K562 (cell line): ENCODE results near the gene SCYL3. TPM values are rescaled to one million over a fixed set of nuclear protein-coding genes. Genes with fewer than 3 reads are reported as not detected.

Source experiments
- ATAC-seq: fragments of 200-7000 bp; cut with Tn5 transposase; 3 replicates; pipeline ENCODE4 v1.9.1; 2020; ENCODE audit warnings: moderate library complexity
- BruUV-seq: library from RNA; stranded (reverse); fragments of 400-500 nt; replicated peaks from 2 replicates; lab custom pipeline; 2021; lab: Mats Ljungman, UMichigan
- CTCF ChIA-PET: fragments of 300-600 bp; formaldehyde crosslinking; extraction: SDS; loops from one replicate; lab custom pipeline; 2021; ENCODE audit warnings: low intra/inter-chr PET ratio; lab: Yijun Ruan, JAX
- POLR2A ChIA-PET: fragments of 300-600, 350-650 bp; sonication (Branson Sonifier 250); formaldehyde crosslinking; extraction: SDS; loops from one replicate; lab custom pipeline; 2021; ENCODE audit warnings: antibody characterized with exemption, inconsistent platforms; lab: Yijun Ruan, JAX
- DNase-seq, 4 experiments: peaks; one replicate each; pipeline versions ENCODE4 v3.0.0 to v3.0.0-alpha.2; 2011 to 2018; ENCODE audit warnings: low spot score in 3 of 4, mixed read lengths in 3 of 4; ENCODE audit errors: extremely low read depth in 1 of 4
- FAIRE-seq: peaks from 2 replicates; lab custom pipeline; 2011; peaks lifted over from hg19 to GRCh38; lab: Jason Lieb, UNC
- H2AFZ ChIP-seq: 2 replicates; pipeline ENCODE4 v1.6.0; 2011; ENCODE audit warnings: low read depth, low read length, control low read depth, inconsistent platforms
- H3K27ac ChIP-seq: fragments of 200-600 bp; 3 replicates; pipeline ENCODE4 v1.8.0; 2011; ENCODE audit warnings: low read depth, mild to moderate bottlenecking, control low read depth, inconsistent platforms, low read length, moderate library complexity, mixed read lengths; ENCODE audit errors: extremely low read depth
- H3K27me3 ChIP-seq, 2 experiments: fragments of 300-600 bp in 1 of 2; 2 replicates in 1 of 2; 3 replicates in 1 of 2; pipeline versions ENCODE4 v1.6.0 to v1.8.0; 2011; ENCODE audit warnings: inconsistent platforms in 2 of 2, low read length in 2 of 2, mild to moderate bottlenecking in 1 of 2, mixed read lengths in 1 of 2, moderate library complexity in 1 of 2; ENCODE audit not compliant: control insufficient read depth in 2 of 2, insufficient read depth in 2 of 2
- H3K36me3 ChIP-seq: fragments of 300-600 bp; 3 replicates; pipeline ENCODE4 v1.8.0; 2011; ENCODE audit warnings: mild to moderate bottlenecking, low read length, inconsistent platforms; ENCODE audit not compliant: control insufficient read depth, insufficient read depth
- H3K4me1 ChIP-seq, 2 experiments: fragments of 200-600 bp in 1 of 2; replicated peaks in 1 of 2; 2 replicates in 1 of 2; 3 replicates in 1 of 2; pipeline versions ENCODE4 v1.5.1 to v1.8.0; 2011; ENCODE audit warnings: inconsistent platforms in 2 of 2, low read length in 2 of 2, mild to moderate bottlenecking in 1 of 2, mixed read lengths in 1 of 2, moderate library complexity in 1 of 2; ENCODE audit not compliant: control insufficient read depth in 2 of 2, insufficient read depth in 2 of 2
- H3K4me2 ChIP-seq: 2 replicates; pipeline ENCODE4 v1.6.1; 2011; ENCODE audit warnings: low read length, control low read depth, inconsistent platforms, mixed read lengths; ENCODE audit not compliant: insufficient read depth
- H3K4me3 ChIP-seq: fragments of 200-600 bp; sonication (generic), shearing (Covaris generic); 2 replicates; pipeline ENCODE4 v1.5.1; 2016; ENCODE audit warnings: control low read depth, inconsistent platforms
- H3K79me2 ChIP-seq: fragments of 200-600 bp; 3 replicates; pipeline ENCODE4 v1.8.0; 2011; ENCODE audit warnings: low read length, inconsistent platforms; ENCODE audit not compliant: control insufficient read depth, insufficient read depth
- H3K9ac ChIP-seq, 2 experiments: 2 replicates each; pipeline versions ENCODE4 v1.6.0 to v1.6.1; 2011; ENCODE audit warnings: low read depth in 2 of 2, low read length in 2 of 2, control low read depth in 1 of 2, inconsistent platforms in 1 of 2, mild to moderate bottlenecking in 1 of 2, mixed read lengths in 1 of 2; ENCODE audit not compliant: insufficient read depth in 1 of 2
- H3K9me1 ChIP-seq: one replicate; pipeline ENCODE4 v1.6.0; 2011; ENCODE audit warnings: inconsistent platforms, mild to moderate bottlenecking, low read length, moderate library complexity; ENCODE audit not compliant: control insufficient read depth, insufficient read depth
- H3K9me3 ChIP-seq: replicated peaks from 2 replicates; pipeline ENCODE4 v1.5.1; 2011; ENCODE audit warnings: low read depth, low read length, inconsistent platforms; ENCODE audit not compliant: control insufficient read depth, insufficient read depth
- H4K20me1 ChIP-seq: replicated peaks from 2 replicates; pipeline ENCODE4 v1.6.1; 2011; ENCODE audit warnings: low read length, inconsistent platforms, mixed read lengths; ENCODE audit not compliant: control insufficient read depth, insufficient read depth
- COPS2 ChIP-seq: fragments of 450-650 bp; conservative IDR thresholded peaks from 2 replicates; pipeline ENCODE4 v1.6.1; 2016; ENCODE audit warnings: mild to moderate bottlenecking, moderate library complexity
- EGR1 ChIP-seq: fragments of 450-650 bp; conservative IDR thresholded peaks from 2 replicates; pipeline ENCODE4 v1.6.1; 2017; ENCODE audit warnings: mild to moderate bottlenecking
- GABPB1 ChIP-seq: sonication (generic); formaldehyde crosslinking; IDR thresholded peaks from 2 replicates; pipeline ENCODE4 v1.8.0; 2022; ENCODE audit warnings: mild to moderate bottlenecking, missing genetic modification reagents
- HEY1 ChIP-seq: fragments of 250-450 bp; sonication (Bioruptor Pico); IDR thresholded peaks from 2 replicates; pipeline ENCODE4 v1.5.0; 2020; ENCODE audit warnings: mild to moderate bottlenecking, moderate library complexity, borderline replicate concordance
- MCM7 ChIP-seq, 2 experiments: fragments of 450-650 bp; IDR thresholded peaks; 2 replicates each; pipeline ENCODE4 v1.6.1; 2016 to 2018
- NCOA4 ChIP-seq: fragments of 450-650 bp; IDR thresholded peaks from 2 replicates; pipeline ENCODE4 v1.6.1; 2018; ENCODE audit warnings: mild to moderate bottlenecking; ENCODE audit not compliant: partially characterized antibody
- NCOA6 ChIP-seq: fragments of 450-650 bp; IDR thresholded peaks from 2 replicates; pipeline ENCODE4 v1.6.1; 2017; ENCODE audit warnings: mild to moderate bottlenecking
- NFXL1 ChIP-seq: fragments of 450-650 bp; formaldehyde crosslinking; IDR thresholded peaks from 2 replicates; pipeline ENCODE4 v1.4.0; 2021; ENCODE audit warnings: mild to moderate bottlenecking
- POLR2AphosphoS2 ChIP-seq: IDR thresholded peaks from 2 replicates; pipeline ENCODE4 v1.6.1; 2012; ENCODE audit warnings: low read length, improper control_type of control experiment
- RB1 ChIP-seq: fragments of 450-650 bp; IDR thresholded peaks from 2 replicates; pipeline ENCODE4 v1.6.1; 2017; ENCODE audit warnings: low read depth, mild to moderate bottlenecking
- RBM22 ChIP-seq: fragments of 200-400 bp; formaldehyde crosslinking; IDR thresholded peaks from 2 replicates; pipeline ENCODE4 v1.6.1; 2018; ENCODE audit warnings: low read length, low read depth; ENCODE audit not compliant: poor library complexity, severe bottlenecking
- SP2 ChIP-seq: IDR thresholded peaks from 2 replicates; pipeline ENCODE4 v1.6.1; 2011; ENCODE audit warnings: mild to moderate bottlenecking, low read depth, low read length, moderate library complexity; ENCODE audit not compliant: poor library complexity, severe bottlenecking; ENCODE audit errors: extremely low read depth
- TCF3 ChIP-seq: sonication (generic); formaldehyde crosslinking; IDR thresholded peaks from 2 replicates; pipeline ENCODE4 v1.4.0; 2020; ENCODE audit warnings: mild to moderate bottlenecking, missing genetic modification reagents
- TEAD2 ChIP-seq: fragments of 450-650 bp; IDR thresholded peaks from 2 replicates; pipeline ENCODE4 v1.6.1; 2016; ENCODE audit warnings: missing genetic modification characterization, control low read depth, missing compliant biosample characterization
- ZFP36 ChIP-seq: fragments of 150-350 bp; IDR thresholded peaks from 2 replicates; pipeline ENCODE4 v1.6.1; 2018; ENCODE audit warnings: low read length, low read depth; ENCODE audit not compliant: partially characterized antibody
- WGBS: fragments of 100-300 bp; shearing (Covaris generic); methylation state at CpG from one replicate; pipeline ENCODE4 v1.1.6; 2016; ENCODE audit warnings: low coverage, mixed read lengths; ENCODE audit not compliant: insufficient coverage; ENCODE audit errors: missing lambda C conversion rate; 5-methylcytosine and 5-hydroxymethylcytosine counted together
- in situ Hi-C: fragments of 300-500 bp; cut with MboI; formaldehyde crosslinking; loops from 4 replicates; pipeline ENCODE4 v1.15.0; 2018; ENCODE audit warnings: inconsistent platforms, mixed read lengths
- intact Hi-C: fragments of 100-400 bp; cut with micrococcal nuclease; formaldehyde crosslinking; loops from 2 replicates; pipeline ENCODE4 v1.14.2; 2022
- polyA plus RNA-seq, 8 experiments: library from polyadenylated mRNA; depleted of rRNA in 4 of 8; stranded (reverse) in 5 of 8; unstranded in 3 of 8; fragments of >200 nt; fragmentation: Nextera tagmentation in 2 of 8; fragmentation: Illumina TruSeq in 1 of 8; extraction: Ambion mirVana in 2 of 8; extraction: Trizol in 1 of 8; gene quantifications; 2 replicates each; pipeline versions ENCODE4 v1.2.1 to v1.2.3, GENCODE V29; 2011 to 2014; ENCODE audit warnings: inconsistent platforms in 1 of 8, missing spikeins in 1 of 8
- total RNA-seq, 7 experiments: library from RNA; depleted of rRNA in 6 of 7; stranded (reverse); fragments of >200 nt in 6 of 7; fragmentation: Illumina TruSeq in 2 of 7; extraction: Trizol in 2 of 7; gene quantifications; 2 replicates each; pipeline versions ENCODE4 v1.2.1 to v1.2.3, GENCODE V29; 2011 to 2021; ENCODE audit warnings: low replicate concordance in 1 of 7
- TF ChIP-seq, protein P1 (sequence below): IDR thresholded peaks from 2 replicates; pipeline ENCODE4 v1.6.1; 2012; ENCODE audit warnings: low read depth, low read length, improper control_type of control experiment, borderline replicate concordance

The SCYL3 gene
- total and polyA plus RNA-seq, 9 of the 15 experiments (the other 6 are each of a cell fraction or from before 2014, with no cell fraction given) = 3.6 to 11.4 (median 7.1) TPM

DNA sequence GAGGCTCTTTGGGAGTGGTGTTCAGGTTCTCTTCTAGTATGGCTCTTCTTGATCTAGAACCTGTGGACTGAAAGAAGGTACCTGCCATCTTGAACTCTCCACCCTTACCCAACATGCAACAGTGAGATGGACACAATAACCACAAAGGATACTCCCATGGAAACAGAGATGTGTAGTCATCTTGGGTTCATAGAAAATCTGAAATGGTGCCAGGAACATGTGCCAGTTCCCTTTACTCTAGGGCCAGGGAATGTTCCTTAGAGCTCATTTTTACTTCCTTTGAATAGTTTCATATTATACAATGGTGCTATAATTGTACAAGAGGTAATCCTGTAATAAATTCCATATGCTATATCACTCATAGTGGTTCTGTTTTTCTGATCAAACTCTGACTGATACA is 13.2 kb upstream of the SCYL3 start:
- ATAC-seq (no peak), DNase-seq (no peak), FAIRE-seq (no peak)
- no peaks in the 10 kb centered on the region for H4K20me1 ChIP-seq
- H3K27me3 ChIP-seq = peaks cover 0 to 5% of the 10 kb centered on the region in 2 experiments; a peak in 2 of 5 replicates
- CTCF ChIA-PET = no interaction called here
- in situ Hi-C loops (no loop called here), intact Hi-C loops (no loop called here)
- no peak overlapping the region for H3K27ac ChIP-seq
- POLR2A ChIA-PET = interaction anchor here (1.1 to 3.6 kb wide), 2 partner anchors 13 to 15 kb away, joined by 3 to 12 read pairs; partner anchors contain the start of gene SCYL3
- BruUV-seq = no TSS peak
- H3K9me3 ChIP-seq = no peaks in the 10 kb centered on the region
- H2AFZ ChIP-seq = no peak overlapping the region
- no peak overlapping the region for H3K4me3 ChIP-seq
- H3K4me2 ChIP-seq = no peak overlapping the region
- H3K4me1 ChIP-seq = peaks cover 0 to 3% of the 10 kb centered on the region in 2 experiments; a peak in 1 of 5 replicates
- H3K9ac ChIP-seq = no peak overlapping the region
- H3K9me1 ChIP-seq = no peaks in the 10 kb centered on the region
- no peaks in the 10 kb centered on the region for H3K79me2 ChIP-seq
- no peaks in the 10 kb centered on the region for H3K36me3 ChIP-seq
- TF ChIP-seq NCOA6 (no peak), COPS2 (no peak), NCOA4 (no peak)

DNA sequence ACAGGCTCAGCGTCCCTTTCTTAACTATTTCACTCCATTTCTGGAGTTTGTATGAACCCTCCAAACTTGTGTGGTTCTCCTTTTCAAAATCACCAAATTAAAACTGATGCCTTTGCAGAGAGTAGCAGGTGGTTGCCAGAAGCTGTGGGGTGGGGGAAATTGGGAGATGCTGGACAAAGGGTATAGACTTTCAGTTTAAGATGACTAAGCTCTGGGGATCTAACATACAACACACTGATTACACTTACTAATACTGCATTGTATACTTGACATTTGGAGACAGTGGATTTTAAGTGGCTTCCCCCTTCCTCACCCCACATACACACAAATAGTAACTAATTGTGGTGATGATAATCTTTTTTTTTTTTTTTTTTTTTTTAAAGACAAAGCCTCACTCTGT is 11.1 kb upstream of the SCYL3 start:
- DNase-seq (no peak), ATAC-seq (no peak), FAIRE-seq (no peak)
- no peaks in the 10 kb centered on the region for H4K20me1 ChIP-seq
- no peak overlapping the region for H3K9ac ChIP-seq
- H3K27ac ChIP-seq = no peak overlapping the region
- H3K9me3 ChIP-seq = no peaks in the 10 kb centered on the region
- H3K4me2 ChIP-seq = no peak overlapping the region
- H3K4me1 ChIP-seq = peaks cover 0 to 3% of the 10 kb centered on the region in 2 experiments; a peak in 1 of 5 replicates
- H3K79me2 ChIP-seq = no peaks in the 10 kb centered on the region
- no peaks in the 10 kb centered on the region for H3K9me1 ChIP-seq
- H2AFZ ChIP-seq = no peak overlapping the region
- CTCF ChIA-PET = no interaction called here
- H3K36me3 ChIP-seq = no peaks in the 10 kb centered on the region
- POLR2A ChIA-PET = no interaction called here
- intact Hi-C loops (no loop called here), in situ Hi-C loops (no loop called here)
- no TSS peak for BruUV-seq
- 0% methylated on average over 1 of the region's 1 CpG for WGBS
- H3K4me3 ChIP-seq = no peak overlapping the region
- H3K27me3 ChIP-seq = peaks cover 0 to 5% of the 10 kb centered on the region in 2 experiments; a peak in 2 of 5 replicates
- TF ChIP-seq MCM7 (IDR thresholded peaks at IDR 0.05) (no peak), RBM22 (no peak), TCF3 (CRISPR knock-in tag) (no peak), SP2 (no peak), EGR1 (no peak), TEAD2 (tag) (no peak), NFXL1 (no peak), HEY1 (CRISPR knock-in tag) (no peak), POLR2AphosphoS2 (no peak), GABPB1 (CRISPR knock-in tag) (no peak), RB1 (no peak), ZFP36 (no peak)
- TF ChIP-seq, protein P1, sequence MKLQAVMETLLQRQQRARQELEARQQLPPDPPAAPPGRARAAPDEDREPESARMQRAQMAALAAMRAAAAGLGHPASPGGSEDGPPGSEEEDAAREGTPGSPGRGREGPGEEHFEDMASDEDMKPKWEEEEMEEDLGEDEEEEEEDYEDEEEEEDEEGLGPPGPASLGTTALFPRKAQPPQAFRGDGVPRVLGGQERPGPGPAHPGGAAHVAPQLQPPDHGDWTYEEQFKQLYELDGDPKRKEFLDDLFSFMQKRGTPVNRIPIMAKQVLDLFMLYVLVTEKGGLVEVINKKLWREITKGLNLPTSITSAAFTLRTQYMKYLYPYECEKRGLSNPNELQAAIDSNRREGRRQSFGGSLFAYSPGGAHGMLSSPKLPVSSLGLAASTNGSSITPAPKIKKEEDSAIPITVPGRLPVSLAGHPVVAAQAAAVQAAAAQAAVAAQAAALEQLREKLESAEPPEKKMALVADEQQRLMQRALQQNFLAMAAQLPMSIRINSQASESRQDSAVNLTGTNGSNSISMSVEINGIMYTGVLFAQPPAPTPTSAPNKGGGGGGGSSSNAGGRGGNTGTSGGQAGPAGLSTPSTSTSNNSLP = no peak
